ENCODE results near the gene SMIM35.

The SMIM35 gene

GRCh38 chr11:118000850-118001228, 85.9 kb downstream of the SMIM35 start:
- no peak overlapping the region for H3K27ac ChIP-seq
- H3K4me3 ChIP-seq (IDR thresholded peaks at IDR 0.05; ENCODE audit: insufficient read depth, low read depth, low read length) = no peak overlapping the region
- H3K9ac ChIP-seq = no peak overlapping the region
- no peak overlapping the region for H2AFZ ChIP-seq (ENCODE audit: low read depth)
- no peaks in the 10 kb centered on the region for H3K4me1 ChIP-seq (ENCODE audit: low read depth, poor library complexity, severe bottlenecking)
- H4K20me1 ChIP-seq (ENCODE audit: insufficient read depth) = no peaks in the 10 kb centered on the region
- no peaks in the 10 kb centered on the region for H3K79me2 ChIP-seq (ENCODE audit: insufficient read depth, low read depth)
- H3K4me2 ChIP-seq = no peak overlapping the region
- no peak for TF ChIP-seq CTCF (conservative IDR thresholded peaks at IDR 0.05; ENCODE audit: low read depth, low read length)
- H3K27me3 ChIP-seq (ENCODE audit: insufficient read depth, low read depth) = no peaks in the 10 kb centered on the region
- no peaks in the 10 kb centered on the region for H3K36me3 ChIP-seq (ENCODE audit: insufficient read depth)

- Histone ChIP-seq H3K4me1 (ENCODE audit: low read depth, poor library complexity, severe bottlenecking) (no peaks in the 10 kb centered on the region), H2AFZ (ENCODE audit: low read depth) (no peak overlapping the region), H3K27ac (no peak overlapping the region), H3K27me3 (ENCODE audit: insufficient read depth, low read depth) (no peaks in the 10 kb centered on the region), H3K79me2 (ENCODE audit: insufficient read depth, low read depth) (no peaks in the 10 kb centered on the region), H3K4me3 (IDR thresholded peaks at IDR 0.05; ENCODE audit: insufficient read depth, low read depth, low read length) (no peak overlapping the region), H4K20me1 (ENCODE audit: insufficient read depth) (no peaks in the 10 kb centered on the region), H3K9ac (no peak overlapping the region), H3K4me2 (no peak overlapping the region), H3K36me3 (ENCODE audit: insufficient read depth) (no peaks in the 10 kb centered on the region)
- TF ChIP-seq CTCF (conservative IDR thresholded peaks at IDR 0.05; ENCODE audit: low read depth, low read length) = no peak
Observed at GRCh38 chr11:118000067-118000849, 86.5 kb downstream of the SMIM35 start.

GRCh38 chr11:117999354-117999993, 87.3 kb downstream of the SMIM35 start:
- Histone ChIP-seq H3K27me3 (ENCODE audit: insufficient read depth, low read depth) (no peaks in the 10 kb centered on the region), H3K79me2 (ENCODE audit: insufficient read depth, low read depth) (no peaks in the 10 kb centered on the region), H3K9ac (no peak overlapping the region), H3K4me3 (IDR thresholded peaks at IDR 0.05; ENCODE audit: insufficient read depth, low read depth, low read length) (no peak overlapping the region), H4K20me1 (ENCODE audit: insufficient read depth) (no peaks in the 10 kb centered on the region), H2AFZ (ENCODE audit: low read depth) (no peak overlapping the region), H3K27ac (no peak overlapping the region), H3K4me2 (no peak overlapping the region), H3K4me1 (ENCODE audit: low read depth, poor library complexity, severe bottlenecking) (no peaks in the 10 kb centered on the region), H3K36me3 (ENCODE audit: insufficient read depth) (no peaks in the 10 kb centered on the region)
- TF ChIP-seq CTCF (conservative IDR thresholded peaks at IDR 0.05; ENCODE audit: low read depth, low read length) = no peak

- Histone ChIP-seq H3K4me3 (IDR thresholded peaks at IDR 0.05; ENCODE audit: insufficient read depth, low read depth, low read length) (no peak overlapping the region), H3K4me2 (no peak overlapping the region), H3K27ac (no peak overlapping the region), H3K9ac (no peak overlapping the region), H3K27me3 (ENCODE audit: insufficient read depth, low read depth) (no peaks in the 10 kb centered on the region), H2AFZ (ENCODE audit: low read depth) (no peak overlapping the region), H3K4me1 (ENCODE audit: low read depth, poor library complexity, severe bottlenecking) (no peaks in the 10 kb centered on the region), H3K79me2 (ENCODE audit: insufficient read depth, low read depth) (no peaks in the 10 kb centered on the region), H4K20me1 (ENCODE audit: insufficient read depth) (no peaks in the 10 kb centered on the region), H3K36me3 (ENCODE audit: insufficient read depth) (no peaks in the 10 kb centered on the region)
- no peak for TF ChIP-seq CTCF (conservative IDR thresholded peaks at IDR 0.05; ENCODE audit: low read depth, low read length)
Observed at GRCh38 chr11:117998664-117999353, 88.0 kb downstream of the SMIM35 start.

All from KMS-11 (cell line).